Left cardiac atrium (tissue), 4 donors: Measurements from ENCODE around the gene KIAA0513. TPM values are rescaled to one million over a fixed set of nuclear protein-coding genes. Genes with fewer than 3 reads are reported as not detected.

Source experiments
- ATAC-seq, 2 donors: fragments of 200-7000 bp; cut with Tn5 transposase; one replicate each; pipeline ENCODE4 v1.9.1; 2020; ENCODE audit warnings: mild to moderate bottlenecking in 2 of 2, moderate library complexity in 2 of 2
- DNase-seq: peaks from one replicate; pipeline ENCODE4 v3.0.0-alpha.2; 2020
- intact Hi-C, 2 donors: fragments of 100-400 bp; cut with DNase I; formaldehyde crosslinking; loops; one replicate each; pipeline versions ENCODE4 v1.14.1 to v1.15.1; 2022 to 2023
- total RNA-seq, 2 donors: library from RNA; stranded (reverse); fragmentation: NEBNext Ultra II Directional; extraction: Animal tissue kit (Norgen Biotek cat#: 25700); gene quantifications; one replicate each; pipeline ENCODE4 v1.2.1, GENCODE V29; 2021
- donor health status: DM: no; HTN: yes; CAD: no.
- donor health status: DM: no; HTN: yes; CAD: no; lungs with severe emphysema.
- donor health status: DM: yes; HTN: yes; CAD: no.
- donor health status: Dilated cardiomyopathy.

KIAA0513 gene
- total RNA-seq, 2 donors from 2014 or later: 9.2 to 10.4 TPM

GRCh38 chr16:85061566-85061965 is 34.0 kb downstream of the KIAA0513 start:
- intact Hi-C loops: no loop called here
- ATAC-seq (peak; percentile 40 to 46), DNase-seq (peak; percentile 49)

DNA sequence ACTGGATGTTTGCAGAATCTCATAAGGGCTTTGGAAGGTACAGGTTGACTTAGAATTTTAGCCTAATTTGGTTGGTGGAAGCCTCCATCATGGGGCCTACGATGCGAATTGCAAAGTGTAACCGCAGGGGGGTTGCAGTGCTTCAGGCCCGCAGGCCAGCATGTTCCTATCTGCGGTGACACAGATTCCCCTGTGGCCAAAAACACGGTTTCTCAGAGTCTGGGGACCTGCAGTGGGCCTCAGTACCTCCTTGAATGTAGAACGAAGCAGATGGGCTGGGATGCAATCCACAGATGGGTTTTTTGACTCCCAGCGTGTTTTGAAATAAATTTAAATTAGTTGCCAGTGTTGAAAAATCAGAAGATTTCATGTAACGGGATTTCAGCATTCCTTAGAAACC is 34.7 kb downstream of the KIAA0513 start:
- ATAC-seq (no peak), DNase-seq (no peak)
- intact Hi-C loops: no loop called here

GRCh38 chr16:85062845-85063244 is 35.2 kb downstream of the KIAA0513 start:
- ATAC-seq: peak in 1 of 2 donors; percentile 29
- intact Hi-C loops: no loop called here
- DNase-seq: no peak

- DNase-seq (no peak), ATAC-seq (no peak)
- intact Hi-C loops: no loop called here
Observed at GRCh38 chr16:85064186-85064585, 36.6 kb downstream of the KIAA0513 start.

GRCh38 chr16:85065099-85065498 is 37.5 kb downstream of the KIAA0513 start:
- intact Hi-C loops: no loop called here
- DNase-seq (no peak), ATAC-seq (no peak)

DNA sequence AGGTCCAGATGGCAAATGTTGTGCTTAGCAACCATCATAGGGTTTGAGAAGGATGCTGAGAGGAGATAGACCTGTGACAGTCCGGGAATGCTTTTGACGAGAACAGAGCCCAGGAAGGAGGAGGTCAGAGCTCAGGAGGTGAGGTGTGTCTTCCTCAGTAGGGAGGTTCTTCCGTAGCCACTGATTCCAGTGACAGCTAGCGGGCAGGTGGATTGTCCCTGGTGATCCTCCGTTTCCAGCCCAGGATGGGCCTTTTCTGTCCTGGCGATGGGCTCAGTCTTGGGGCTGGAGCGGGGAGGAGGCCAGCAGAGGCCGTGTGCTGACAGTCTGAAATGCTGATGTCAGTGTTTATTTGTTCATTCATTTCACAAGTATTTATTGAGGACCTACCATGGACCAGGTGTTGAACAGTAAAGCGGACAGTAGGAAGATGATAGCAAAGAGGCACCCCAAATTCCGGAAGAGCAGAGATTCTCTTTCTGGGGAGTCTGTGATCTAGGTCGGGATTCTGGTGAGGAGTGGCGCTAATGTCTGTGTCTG is 38.8 kb downstream of the KIAA0513 start:
- DNase-seq (no peak), ATAC-seq (no peak)
- intact Hi-C loops: no loop called here

GRCh38 chr16:85067024-85067423 is 39.4 kb downstream of the KIAA0513 start:
- intact Hi-C loops: no loop called here
- no peak for ATAC-seq
- DNase-seq: no peak

- intact Hi-C loops: no loop called here
- no peak for DNase-seq
- no peak for ATAC-seq
Observed at GRCh38 chr16:85067426-85067825, 39.8 kb downstream of the KIAA0513 start.

DNA sequence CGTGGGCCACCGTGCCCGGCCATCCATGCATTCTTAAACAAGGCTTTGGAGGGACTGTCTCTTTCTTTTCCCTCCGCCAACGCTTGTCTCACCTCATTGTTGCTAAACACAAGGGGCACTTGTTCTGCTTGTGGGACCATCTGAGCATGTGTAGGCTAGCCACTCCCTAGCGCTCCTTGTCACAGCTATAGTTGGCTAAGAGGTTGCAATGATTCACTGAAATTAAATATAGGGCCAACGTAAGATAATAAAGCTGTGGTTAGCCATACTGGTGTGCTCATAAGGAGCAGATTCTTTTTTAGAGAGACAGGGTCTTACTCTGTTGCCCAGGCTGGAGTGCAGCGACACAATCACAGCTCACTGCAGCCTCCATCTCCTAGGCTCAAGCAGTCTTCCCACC is 41.2 kb downstream of the KIAA0513 start:
- intact Hi-C loops: no loop called here
- DNase-seq: no peak
- no peak for ATAC-seq

- ATAC-seq (no peak), DNase-seq (no peak)
- intact Hi-C loops: no loop called here
Observed at GRCh38 chr16:85069171-85069570, 41.6 kb downstream of the KIAA0513 start.

- intact Hi-C loops: no loop called here
- ATAC-seq (peak in 1 of 2 donors; percentile 23), DNase-seq (no peak)
Observed at GRCh38 chr16:85072076-85072860, 44.7 kb downstream of the KIAA0513 start.

GRCh38 chr16:85072947-85073346 is 45.4 kb downstream of the KIAA0513 start:
- peak; percentile 63 for DNase-seq
- intact Hi-C loops: no loop called here
- ATAC-seq: peak; percentile 90 to 93

GRCh38 chr16:85074225-85074914 is 46.8 kb downstream of the KIAA0513 start:
- DNase-seq (no peak), ATAC-seq (no peak)
- intact Hi-C loops: no loop called here

- intact Hi-C loops: no loop called here
- ATAC-seq (no peak), DNase-seq (no peak)
Observed at GRCh38 chr16:85075236-85075924, 47.8 kb downstream of the KIAA0513 start.

DNA sequence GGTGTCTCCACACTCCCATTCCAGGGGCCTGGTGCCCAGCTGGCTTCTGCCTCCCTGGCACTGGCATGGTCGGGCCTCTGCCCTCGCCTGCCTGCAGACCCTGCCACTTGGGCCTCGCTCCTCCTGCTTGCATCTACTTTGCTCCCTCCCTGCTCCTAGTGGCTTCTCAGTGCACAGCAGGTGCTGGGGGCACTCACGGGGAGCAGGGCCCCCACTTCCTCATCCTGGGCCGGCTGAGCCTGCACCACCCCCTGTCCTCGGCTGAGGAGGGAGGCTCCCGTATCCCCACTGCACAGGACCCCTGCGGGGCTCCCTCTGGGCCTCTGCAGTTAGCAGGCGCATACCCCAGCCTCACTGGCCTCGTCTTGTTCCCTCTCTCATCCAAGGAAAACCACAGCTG is 49.4 kb downstream of the KIAA0513 start:
- intact Hi-C loops: no loop called here
- no peak for ATAC-seq

GRCh38 chr16:85077576-85078125 is 50.1 kb downstream of the KIAA0513 start:
- intact Hi-C loops: no loop called here
- DNase-seq (no peak), ATAC-seq (no peak)

More for the DNA sequence above, 49.4 kb downstream of the KIAA0513 start:
- DNase-seq: no peak

GRCh38 chr16:85078226-85078625 is 50.6 kb downstream of the KIAA0513 start:
- ATAC-seq (no peak), DNase-seq (no peak)
- intact Hi-C loops: no loop called here

- intact Hi-C loops: no loop called here
- ATAC-seq (no peak), DNase-seq (no peak)
Observed at GRCh38 chr16:85078952-85079351, 51.4 kb downstream of the KIAA0513 start.

DNA sequence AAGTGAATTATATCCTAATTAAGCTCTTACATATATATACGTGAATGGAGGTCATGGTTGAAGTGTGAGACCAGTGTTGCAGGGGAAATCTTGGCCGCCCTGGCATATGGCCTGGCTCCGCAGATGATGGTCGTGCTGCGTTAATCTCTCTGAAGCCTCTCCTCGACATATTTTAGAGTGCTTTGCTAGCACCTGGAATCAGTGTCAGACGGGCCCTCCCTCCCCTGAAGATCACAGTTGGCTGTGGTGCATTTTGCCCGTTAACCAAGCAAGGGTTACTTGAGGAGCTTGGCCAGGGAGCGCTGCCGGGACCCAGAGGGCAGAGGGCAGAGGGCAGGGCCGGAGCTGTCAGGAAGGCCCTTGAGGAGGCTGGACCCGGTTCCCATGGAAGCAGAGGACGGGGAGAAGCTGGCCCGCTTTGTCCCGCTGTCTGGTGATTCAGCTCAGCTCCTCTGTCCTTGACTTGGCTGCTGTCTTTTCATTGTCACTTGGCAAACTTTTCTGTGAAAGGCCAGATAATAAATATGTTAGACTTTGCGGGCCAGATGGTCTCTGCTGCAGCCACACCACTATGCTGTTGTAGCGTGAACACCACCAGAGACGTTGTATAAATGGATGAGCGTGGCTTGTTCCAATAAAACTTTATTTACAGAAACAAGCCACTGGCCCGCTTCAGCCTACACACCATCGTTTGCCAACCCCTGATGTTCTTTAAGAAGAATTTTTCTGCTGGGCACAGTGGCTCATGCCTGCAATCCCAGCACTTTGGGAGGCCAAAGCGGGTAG is 52.4 kb downstream of the KIAA0513 start:
- intact Hi-C loops: loop anchor here (10.0 kb wide), 2 partner anchors 65 to 325 kb away; partner anchors contain the start of gene ZDHHC7 (in 1 of the 2)
- ATAC-seq (no peak), DNase-seq (no peak)
